Fibroblast of pulmonary artery (primary cell): ENCODE results near the gene LAMB4.
"Not testable (repeated sequence)": the region's sequence is repeated elsewhere in the genome, so short reads cannot be mapped to it uniquely, and the experiment has no call there.

Experiments used
- DNase-seq: peaks from one replicate; pipeline ENCODE4 v3.0.0-alpha.2; 2010; ENCODE audit warnings: low read depth
- H3K4me3 ChIP-seq: replicated peaks from 2 replicates; pipeline ENCODE4 v1.5.1; 2011; ENCODE audit warnings: low read depth, mild to moderate bottlenecking, control low read depth, low read length, moderate library complexity
- CTCF ChIP-seq: IDR thresholded peaks from 2 replicates; pipeline ENCODE4 v1.5.1; 2011; ENCODE audit warnings: mild to moderate bottlenecking, control low read depth, low read length, inconsistent platforms; ENCODE audit errors: missing control alignments

Gene LAMB4

GRCh38 chr7:108045154-108045553 lies 85.0 kb downstream of the LAMB4 start:
- no peak for TF ChIP-seq CTCF
- H3K4me3 ChIP-seq, result no peak overlapping the region
- peak; percentile 84 for DNase-seq

- no peak for TF ChIP-seq CTCF
- H3K4me3 ChIP-seq, result no peak overlapping the region
- no peak for DNase-seq
Measured at GRCh38 chr7:108044345-108044744, 85.8 kb downstream of the LAMB4 start.

- no peak for DNase-seq
- no peak overlapping the region for H3K4me3 ChIP-seq
- no peak for TF ChIP-seq CTCF
Measured at GRCh38 chr7:108038986-108039385, 91.2 kb downstream of the LAMB4 start.

GRCh38 chr7:108037741-108038140 lies 92.4 kb downstream of the LAMB4 start:
- no peak for TF ChIP-seq CTCF
- H3K4me3 ChIP-seq, result no peak overlapping the region
- DNase-seq, result no peak

- DNase-seq, result no peak
- TF ChIP-seq CTCF, result no peak
- no peak overlapping the region for H3K4me3 ChIP-seq
Measured at GRCh38 chr7:108037140-108037539, 93.0 kb downstream of the LAMB4 start.

GRCh38 chr7:108034586-108034985 lies 95.6 kb downstream of the LAMB4 start:
- no peak overlapping the region for H3K4me3 ChIP-seq
- TF ChIP-seq CTCF, result no peak
- DNase-seq, result no peak

- H3K4me3 ChIP-seq, result no peak overlapping the region
- TF ChIP-seq CTCF, result no peak
- DNase-seq, result no peak
Measured at GRCh38 chr7:108033776-108034497, 96.2 kb downstream of the LAMB4 start.

- H3K4me3 ChIP-seq, DNase-seq: not testable (repeated sequence)
Measured at GRCh38 chr7:108033309-108033708, 96.9 kb downstream of the LAMB4 start.
